Lower leg skin (tissue), 3 donors: ENCODE results near the gene ADCYAP1.

Experiments used
- CTCF ChIP-seq, 3 donors: fragments of 450-650 bp; IDR thresholded peaks; one replicate each; pipeline ENCODE4 v1.5.1; 2016; ENCODE audit warnings: antibody characterized with exemption in 3 of 3, mild to moderate bottlenecking in 3 of 3, moderate library complexity in 2 of 3
- POLR2A ChIP-seq, 2 donors: fragments of 450-650 bp; IDR thresholded peaks; one replicate each; pipeline ENCODE4 v1.6.1; 2016 to 2017; ENCODE audit warnings: antibody characterized with exemption in 2 of 2, mild to moderate bottlenecking in 1 of 2, moderate library complexity in 1 of 2

- no peak for TF ChIP-seq CTCF (IDR thresholded peaks at IDR 0.05)
- no peak for TF ChIP-seq POLR2A (IDR thresholded peaks at IDR 0.05)
Measured at GRCh38 chr18:907885-908757, 3.5 kb downstream of the ADCYAP1 start.
